ENCODE measurements around the gene PATJ.

PATJ gene

DNA sequence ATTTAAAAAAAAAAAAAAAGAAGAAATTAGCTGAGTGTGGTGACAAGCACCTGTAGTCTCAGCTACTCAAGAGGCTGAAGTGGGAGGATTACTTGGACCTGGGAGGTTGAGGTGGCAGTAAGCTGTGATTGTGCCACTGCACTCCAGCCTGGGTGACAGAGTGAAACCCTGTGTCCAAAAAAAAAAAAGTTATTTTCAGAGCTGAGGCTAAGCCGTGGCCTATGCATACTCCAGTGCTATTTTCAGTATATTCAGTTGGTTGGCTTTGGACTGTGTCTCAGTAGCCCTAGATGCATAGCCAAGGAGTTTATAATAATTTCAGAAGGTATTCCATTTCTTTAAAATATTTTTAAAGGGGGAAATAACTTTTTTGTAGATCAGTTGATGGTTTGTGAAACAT, 311.9 kb downstream of the PATJ start:
- no peak for DNase-seq (ENCODE audit: low read depth)

DNA sequence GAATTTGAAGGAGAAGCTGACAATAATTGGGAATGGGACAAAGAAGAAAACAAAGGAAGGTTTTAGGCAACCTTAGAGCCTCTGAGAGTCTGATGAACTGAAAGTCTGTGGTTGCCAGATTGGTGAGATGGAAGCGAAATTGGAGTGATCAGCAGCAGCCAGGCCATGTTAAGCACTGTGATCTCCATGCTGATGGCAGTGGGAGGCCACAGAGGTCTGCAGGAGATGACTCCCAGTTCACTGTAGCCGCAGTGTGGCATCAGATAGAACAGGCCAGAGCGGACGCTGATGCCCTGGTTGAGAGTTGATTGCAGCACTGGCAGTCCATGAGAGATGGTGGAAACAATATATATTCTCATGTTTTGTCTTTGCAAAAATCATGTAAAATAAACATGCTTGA, 314.9 kb downstream of the PATJ start:
- DNase-seq (ENCODE audit: low read depth), result no peak

DNA sequence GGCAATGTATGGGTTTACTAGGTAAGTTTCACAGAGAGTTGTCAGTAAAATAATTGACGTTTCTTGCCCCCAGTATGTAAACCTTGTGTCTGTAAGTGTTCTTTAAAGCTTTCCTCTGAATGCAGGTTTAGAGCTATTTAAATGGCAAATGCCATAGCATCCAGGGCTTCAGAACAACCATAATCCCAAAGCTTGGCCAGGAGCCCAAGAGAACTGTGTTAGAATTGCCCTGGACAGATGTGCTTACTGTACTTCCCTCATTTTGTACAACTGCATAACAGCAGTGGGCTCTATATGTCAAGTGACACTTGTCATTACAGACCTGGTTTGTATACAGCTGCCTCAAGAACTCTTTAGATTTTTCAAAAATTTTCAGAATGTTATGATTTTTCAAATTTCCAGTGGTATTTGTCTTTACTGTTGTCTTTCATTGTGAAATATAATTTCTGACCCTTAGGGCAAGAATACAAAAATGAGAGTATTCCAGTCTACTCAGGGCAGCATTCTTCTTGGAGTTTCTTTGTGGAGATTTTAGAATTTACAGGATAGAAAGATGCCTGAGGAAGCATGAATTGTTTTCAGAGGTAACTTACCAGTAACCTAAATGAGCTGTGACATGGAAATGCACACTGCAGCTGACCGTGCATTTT, 315.5 kb downstream of the PATJ start:
- no peak for DNase-seq (ENCODE audit: low read depth)

DNA sequence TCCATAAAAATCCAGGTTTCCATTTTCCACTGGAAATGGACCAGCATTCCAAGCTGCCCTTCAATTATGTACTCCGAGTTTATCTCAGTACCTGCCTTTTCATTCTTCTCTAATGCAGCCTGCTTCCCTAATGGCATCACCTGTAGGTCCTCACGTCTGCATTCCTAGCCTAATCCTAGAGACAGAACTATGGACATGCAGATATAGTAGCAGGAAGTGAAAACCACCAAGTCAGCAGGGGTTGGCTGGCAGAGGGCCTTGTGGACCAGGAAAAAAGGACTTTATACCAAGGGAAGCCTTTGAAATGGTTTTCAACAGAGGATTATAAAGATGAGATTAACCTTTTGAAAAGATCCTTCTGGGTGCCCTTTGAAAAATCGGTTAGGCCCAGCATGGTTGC, 316.7 kb downstream of the PATJ start:
- DNase-seq (ENCODE audit: low read depth), result no peak

DNA sequence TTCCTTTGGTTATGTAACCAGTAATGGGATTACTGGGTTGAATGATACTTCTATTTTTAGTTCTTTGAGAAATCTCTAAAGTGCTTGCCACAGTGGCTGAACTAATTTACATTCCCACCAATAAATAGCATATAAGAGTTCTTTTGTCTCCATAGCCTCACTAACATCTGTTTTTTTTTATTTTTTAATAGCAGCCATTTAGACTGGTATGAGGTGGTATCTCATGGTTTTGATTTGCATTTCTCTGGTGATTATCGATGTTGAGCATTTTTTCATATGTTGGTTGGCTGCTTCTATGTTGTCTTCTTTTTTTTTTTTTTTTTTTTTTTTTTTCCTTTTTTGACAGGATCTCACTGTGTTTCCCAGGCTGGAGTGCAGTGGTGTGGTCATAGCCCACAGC, 319.8 kb downstream of the PATJ start:
- DNase-seq (ENCODE audit: low read depth), result no peak

DNA sequence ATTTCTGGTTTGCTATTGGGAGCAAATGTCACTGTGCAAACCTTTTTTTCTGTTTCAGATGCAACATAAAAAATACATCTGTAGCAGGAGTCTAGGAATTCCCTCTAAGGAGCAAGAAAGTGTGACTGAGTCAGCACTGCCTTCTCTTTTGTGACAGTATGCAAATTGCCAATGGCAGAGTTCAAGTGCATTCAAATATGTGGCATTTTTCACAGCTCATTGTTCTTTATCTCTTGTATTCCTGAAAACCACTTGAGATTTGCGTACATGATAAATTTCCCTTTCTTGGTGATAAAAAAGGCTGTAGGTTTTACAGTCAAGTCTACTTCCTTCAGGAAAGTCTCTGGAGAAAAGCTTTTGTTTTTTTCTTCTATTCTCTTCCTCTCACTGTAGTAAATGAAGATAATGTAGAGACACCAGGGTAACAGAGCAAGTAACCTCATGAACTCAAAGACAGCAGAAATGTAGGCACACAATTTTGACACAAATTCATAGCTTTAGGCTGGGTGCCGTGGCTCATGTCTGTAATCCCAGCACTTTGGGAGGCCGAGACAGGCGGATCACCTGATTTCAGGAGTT, 322.6 kb downstream of the PATJ start:
- no peak for DNase-seq (ENCODE audit: low read depth)

DNA sequence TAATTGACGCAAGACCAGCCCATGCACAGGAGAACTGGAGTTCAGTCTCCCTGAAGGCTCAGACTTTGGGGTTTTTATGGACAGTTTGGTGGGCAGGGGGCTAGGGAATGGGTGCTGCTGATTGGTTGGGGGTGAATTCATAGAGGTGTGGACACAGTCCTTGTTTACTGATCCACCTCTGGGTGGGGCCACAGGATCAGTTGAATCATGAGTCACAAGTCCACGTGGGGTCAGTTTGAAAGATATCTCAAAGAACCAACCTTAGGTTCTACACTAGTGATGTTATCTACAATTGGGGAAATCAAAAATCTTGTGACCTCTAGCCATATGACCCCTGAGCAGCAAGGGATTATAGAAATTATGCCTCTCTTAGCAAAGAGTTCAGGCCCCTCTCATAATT, 324.4 kb downstream of the PATJ start:
- no peak for DNase-seq (ENCODE audit: low read depth)

DNA sequence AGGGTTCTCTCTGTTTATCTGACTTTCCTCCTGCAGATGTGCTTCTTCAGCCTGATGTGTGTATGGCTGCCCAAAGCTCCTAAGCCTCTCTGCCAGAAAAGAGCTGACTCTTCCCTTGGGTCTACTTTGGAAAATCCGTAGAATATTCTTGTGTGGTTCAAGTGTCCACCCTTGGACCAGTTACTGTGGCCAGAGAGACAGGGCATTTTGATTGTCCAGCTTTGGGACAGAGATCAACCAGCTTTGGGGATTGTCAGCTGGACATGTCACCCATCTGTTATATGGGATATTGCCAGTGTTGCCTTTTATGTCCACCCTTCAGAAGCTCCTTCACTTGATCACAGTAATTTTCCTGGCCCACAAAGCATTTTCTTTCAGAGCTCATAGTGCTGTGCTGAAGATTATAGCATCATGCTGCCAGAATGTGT, 326.1 kb downstream of the PATJ start:
- DNase-seq (ENCODE audit: low read depth), result no peak

DNA sequence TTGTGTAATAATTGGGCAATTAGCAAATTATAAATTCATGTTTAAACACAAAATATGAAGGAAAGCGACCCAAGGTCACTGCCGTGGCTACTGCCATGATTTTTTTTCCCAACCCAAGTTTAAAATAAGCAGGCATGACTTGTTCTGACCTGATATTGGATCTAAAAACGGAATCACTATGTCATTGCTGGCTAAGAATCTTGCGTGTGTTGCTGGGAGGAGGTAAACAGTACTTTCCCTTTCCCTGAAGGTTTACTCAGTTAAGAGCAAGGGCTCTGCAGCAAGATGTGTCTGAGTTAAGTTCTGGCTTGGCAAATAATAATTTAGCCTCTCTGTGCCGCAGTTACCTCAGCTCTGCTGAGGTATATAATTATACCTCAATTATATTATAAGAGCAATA, 326.7 kb downstream of the PATJ start:
- no peak for DNase-seq (ENCODE audit: low read depth)

DNA sequence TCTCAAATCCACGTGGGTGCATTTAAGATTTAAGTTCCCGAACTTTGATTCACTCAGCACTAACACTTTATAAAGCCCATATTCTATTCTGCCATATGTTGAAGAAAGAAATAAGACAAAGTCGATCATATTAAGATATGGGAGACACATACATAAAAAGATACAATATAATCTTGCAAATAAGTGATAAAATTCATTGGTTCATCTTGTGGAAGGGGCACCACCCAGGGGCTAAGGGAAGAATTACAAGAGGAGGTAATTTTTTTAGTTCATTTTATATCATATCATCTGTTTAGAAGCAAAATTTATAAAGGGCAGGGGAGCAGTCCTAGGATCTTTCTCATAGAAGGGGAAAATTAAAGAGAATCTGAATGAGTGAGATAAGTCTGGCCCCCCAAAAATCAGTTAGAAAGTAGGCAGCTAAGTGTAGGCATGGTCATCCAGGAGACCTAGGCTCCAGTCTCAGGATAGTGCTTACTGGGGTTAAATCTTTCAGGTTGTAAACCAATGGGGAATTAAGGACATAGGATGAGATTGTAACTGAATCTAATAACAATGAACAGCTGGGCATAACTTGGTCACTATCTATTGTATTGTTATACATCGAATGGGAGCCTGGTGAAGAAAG, 328.2 kb downstream of the PATJ start:
- DNase-seq (ENCODE audit: low read depth), result no peak

DNA sequence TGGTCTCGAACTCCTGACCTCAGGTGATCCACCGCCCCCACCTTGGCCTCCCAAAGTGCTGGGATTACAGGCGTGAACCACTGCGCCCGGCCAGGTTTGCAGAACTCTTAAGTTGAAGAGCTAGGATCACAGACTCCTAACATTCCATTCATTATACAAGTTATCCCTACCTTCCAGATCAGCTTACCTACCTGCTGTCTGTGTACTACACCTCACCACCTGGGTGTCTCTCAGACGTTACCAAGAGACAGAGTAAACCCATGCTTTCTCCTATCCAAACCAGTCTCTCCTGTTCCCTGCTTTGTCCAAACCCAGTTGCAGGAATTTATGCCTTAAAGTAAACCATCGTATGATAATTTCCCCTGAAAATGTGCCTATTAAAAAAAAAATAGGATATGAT, 329.4 kb downstream of the PATJ start:
- no peak for DNase-seq (ENCODE audit: low read depth)

DNA sequence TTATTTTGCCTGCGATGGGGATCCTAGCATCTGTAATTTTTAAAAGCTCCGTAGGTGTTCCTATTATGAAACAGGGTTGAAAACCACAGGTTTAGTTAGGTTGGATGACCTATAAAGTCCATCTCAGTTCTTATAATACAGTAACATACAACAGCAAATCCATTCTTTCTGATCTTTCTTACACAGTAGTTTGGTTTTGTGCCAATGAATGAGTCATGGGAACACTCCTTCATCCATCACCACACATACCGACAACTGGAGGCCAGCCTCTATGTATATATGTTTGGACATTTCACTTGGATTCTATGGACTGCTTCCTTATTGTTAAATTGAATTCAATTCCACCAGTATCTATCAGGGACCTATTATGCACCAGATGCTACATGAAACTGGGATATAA, 334.0 kb downstream of the PATJ start:
- DNase-seq (ENCODE audit: low read depth), result no peak

DNA sequence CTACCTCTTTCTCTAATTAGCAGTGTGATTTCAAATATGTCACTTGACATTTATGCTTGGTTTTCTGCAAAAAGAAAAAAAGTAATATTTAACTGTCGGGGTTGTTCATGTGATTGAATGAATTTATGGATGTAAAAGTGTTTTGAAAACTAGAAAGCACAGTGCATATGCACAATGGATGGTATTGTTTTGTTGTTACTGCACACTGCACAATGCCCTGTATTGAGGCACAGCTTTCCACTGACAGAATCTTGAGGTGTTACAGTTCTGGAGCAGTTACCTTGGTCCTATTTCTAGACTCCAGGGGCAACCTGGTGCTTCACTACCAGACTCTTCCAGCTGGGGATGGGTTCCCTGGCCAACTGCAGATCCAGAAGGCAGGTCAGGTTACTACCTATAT, 335.5 kb downstream of the PATJ start:
- DNase-seq (ENCODE audit: low read depth), result no peak

DNA sequence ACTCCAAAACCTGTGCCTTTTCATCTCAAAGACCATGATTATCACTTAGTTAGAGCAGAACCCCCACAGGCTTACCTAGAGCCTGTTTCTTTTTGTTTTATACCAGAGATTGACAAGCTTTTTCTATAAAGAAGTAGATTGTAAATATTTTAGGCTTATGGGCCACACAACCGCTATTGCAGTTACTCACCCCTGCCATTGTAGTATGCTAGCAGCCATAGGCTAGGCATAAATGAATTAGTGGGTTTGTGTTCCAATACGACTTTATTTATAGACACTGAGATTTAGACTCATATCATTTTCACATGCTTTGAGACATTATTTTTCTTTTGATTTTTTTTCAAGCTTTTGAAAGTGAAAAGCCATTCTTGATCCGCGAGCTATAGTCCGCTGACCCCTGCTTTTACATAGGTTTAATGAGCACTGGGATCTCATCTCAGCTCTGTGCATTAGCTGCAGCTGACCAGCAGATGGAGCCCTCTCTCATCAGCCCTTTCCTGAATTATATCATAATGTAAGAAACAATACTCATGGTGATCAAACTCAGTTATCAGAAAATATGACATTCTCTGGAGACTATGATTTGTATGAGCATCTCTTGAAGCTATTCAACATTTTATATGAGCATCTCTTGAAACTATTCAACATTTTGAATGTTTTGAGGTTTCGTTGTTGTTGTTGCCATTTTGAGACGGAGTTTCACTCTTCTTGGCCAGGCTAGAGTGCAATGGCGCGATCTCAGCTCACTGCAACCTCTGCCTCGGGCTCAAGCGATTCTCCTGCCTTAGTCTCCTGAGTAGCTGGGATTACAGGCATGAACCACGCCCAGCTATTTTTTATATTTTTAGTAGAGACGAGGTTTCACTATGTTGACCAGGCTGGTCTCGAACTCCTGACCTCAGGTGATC, 340.4 kb downstream of the PATJ start:
- DNase-seq (ENCODE audit: low read depth), result no peak

DNA sequence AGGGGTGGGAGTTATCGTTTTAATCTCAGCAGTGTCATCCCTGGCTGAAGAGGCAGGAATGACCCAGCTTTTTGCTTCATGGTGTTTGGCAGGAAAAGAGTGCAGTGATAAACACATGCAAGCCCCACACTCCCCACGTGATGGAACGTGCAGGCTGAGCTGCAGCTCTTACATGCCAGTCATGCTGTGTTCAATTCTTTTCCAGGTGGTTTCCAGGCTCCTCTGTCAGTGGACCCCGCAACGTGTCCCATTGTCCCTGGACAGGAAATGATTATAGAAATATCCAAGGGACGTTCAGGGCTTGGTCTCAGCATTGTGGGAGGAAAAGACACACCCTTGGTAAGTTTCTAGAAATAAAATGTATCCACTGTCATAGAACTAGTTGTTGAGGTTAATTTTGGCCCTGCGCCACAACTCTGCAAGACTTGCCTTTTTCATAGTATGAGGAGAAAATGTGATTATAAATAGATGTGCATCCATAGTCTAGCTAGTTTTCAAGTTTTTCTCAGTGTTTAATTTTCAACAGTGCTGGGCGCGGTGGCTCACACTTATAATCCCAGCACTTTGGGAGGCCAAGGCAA, 342.1 kb downstream of the PATJ start:
- DNase-seq (ENCODE audit: low read depth), result no peak

DNA sequence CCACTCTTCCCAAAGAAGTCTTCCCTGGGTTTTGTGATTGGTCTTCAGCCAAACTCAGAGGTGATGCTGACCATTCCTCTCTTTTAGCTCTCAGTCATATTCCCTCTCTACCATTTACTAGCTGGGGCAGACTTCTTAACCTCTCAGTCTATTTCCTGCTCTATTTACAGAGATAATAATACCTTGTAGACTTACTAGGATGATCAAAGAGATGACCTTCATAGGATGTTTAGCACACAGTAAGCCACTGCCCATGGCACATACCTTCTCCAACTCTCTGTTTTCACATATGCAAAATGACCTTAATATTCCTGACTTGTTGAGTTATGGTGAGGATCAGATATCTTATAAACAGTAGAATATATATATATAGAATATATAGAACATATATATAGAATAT, 346.2 kb downstream of the PATJ start:
- DNase-seq (ENCODE audit: low read depth), result no peak

DNA sequence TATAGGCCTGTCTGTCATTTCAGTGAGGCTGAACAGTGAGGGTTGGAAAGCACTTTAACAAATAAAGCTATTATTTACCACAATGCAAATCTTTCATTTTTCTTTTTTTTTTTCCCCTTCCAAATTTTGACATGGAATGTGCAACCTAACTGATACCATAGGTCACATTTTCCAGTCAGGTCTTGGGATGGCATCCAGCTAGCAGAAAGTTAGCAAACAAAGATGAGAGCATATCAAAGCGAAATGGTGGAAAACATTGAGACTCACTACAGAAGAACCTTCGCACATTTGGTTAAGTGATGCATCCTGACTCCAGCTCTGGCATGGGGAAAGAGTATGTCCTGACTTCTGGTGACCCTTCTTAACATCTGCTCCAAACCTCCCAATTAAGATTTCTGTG, 347.3 kb downstream of the PATJ start:
- no peak for DNase-seq (ENCODE audit: low read depth)

DNA sequence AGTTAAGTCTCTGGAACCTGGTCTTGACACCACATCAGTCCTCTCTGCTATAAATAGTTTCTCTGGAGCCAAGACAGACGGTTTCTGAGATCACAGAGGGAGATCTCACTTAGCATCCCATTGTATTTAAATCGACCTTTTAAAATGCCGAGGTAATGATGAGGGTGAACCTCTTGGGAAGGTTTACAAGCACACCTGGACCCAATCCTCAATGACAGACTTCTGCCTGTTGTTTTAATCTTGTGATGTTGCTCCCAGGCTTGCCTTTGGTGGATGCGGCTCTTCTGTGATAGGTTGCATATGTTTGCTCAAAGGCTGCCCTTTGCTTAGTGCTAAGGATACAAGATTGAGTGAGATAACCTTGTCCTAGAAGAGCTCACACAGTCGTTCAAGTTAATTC, 347.7 kb downstream of the PATJ start:
- DNase-seq (ENCODE audit: low read depth), result no peak

DNA sequence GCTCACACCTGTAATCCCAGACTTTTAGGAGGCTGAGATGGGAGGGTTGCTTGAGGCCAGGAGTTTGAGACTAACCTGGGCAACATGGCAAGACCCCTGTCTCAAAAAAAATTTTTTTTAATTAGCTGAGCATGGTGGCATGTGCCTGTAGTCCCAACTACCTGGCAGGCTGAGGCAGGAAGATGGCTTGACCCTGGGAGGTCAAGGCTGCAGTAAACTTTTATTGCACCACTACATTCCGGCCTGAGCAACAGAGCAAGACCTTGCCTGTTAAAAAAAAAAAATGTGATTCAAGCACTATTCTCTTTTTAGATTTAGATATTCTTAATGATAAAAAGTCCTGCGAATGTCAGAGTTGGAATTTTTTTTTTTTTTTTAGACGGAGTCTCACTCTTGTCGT, 349.8 kb downstream of the PATJ start:
- DNase-seq (ENCODE audit: low read depth), result no peak

DNA sequence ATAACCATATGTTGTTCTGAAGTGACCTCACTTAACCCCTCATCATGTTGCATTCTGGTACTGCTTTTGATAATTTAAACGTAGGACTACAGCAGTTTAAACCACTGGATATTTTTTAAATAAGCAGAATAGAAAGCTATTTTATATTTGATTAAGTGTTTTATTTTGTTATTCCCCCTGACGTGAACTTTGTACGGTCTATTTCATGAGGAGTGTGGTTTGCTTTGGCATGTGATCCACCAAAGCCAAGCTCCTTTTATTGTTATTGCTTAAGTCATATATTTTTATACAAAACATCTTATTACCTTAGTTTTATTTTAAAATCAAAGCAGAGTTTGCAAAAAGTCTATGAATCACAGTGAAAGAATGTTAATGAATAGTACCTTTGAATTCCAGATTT, 351.0 kb downstream of the PATJ start:
- DNase-seq (ENCODE audit: low read depth), result no peak

DNA sequence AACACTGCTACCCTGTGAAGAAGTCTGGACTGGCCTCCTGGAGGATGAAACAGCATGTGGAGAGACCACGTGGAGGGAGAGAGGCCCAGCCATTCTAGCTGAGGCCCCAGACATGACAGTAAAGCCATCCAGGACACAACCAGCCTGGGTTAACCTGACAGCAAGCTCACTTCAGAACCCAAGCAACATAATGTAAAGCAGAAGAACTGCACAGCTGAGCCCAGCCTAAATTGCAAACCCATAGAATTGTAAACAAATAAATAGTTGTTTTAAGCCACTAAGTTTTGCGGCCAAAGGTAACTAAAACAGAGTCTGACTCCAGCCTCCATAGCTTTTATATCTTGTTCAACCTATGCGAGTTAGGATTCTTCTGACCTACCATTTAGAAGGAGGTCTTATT, 355.2 kb downstream of the PATJ start:
- no peak for DNase-seq (ENCODE audit: low read depth)

DNA sequence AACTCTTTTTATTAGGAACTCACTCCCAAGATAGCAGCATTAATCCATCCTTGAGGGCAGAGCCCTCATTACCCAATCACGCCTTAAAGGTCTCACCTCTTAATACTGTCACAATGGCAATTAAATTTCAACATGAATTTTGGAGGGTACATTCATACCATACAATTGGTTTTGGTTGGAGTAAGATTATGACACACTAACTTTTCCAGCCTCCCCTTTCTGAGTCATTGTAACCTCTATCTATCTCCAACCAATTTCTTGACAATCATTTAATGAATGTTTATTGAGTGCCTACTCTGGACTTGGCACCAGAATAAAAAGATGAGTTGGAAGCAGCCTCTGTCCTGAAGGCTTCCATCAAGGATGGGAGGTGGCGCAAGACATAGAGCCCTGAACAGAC, 358.2 kb downstream of the PATJ start:
- DNase-seq (ENCODE audit: low read depth), result no peak

DNA sequence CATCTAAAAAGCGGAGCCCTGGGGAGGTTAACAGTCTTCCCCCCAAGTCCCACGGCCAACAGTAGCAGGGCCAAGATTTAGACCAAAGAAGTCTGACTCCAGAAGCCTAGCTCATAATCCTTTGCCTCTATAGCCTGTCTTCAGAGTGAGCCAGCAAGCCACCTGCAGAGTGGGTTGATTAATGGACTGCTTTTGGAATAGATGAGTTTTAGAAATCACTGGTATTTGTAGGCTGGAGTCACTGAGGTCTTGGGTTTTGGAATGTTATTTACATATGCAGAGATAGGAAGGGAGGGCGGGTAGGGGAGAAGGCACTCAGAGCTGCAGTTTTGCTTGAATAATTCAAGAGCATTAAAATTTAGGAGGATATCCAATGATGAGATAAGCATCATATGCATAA, 361.6 kb downstream of the PATJ start:
- DNase-seq (ENCODE audit: low read depth), result no peak

All from activated gamma-delta T cell treated with anti-CD3 and anti-CD28 coated beads, Interleukin-2, amount 50 U/mL, for 16 hours (primary cell).